NCI-H1694 (cell line): ENCODE data around the gene PROKR2.

Experiments used
- DNase-seq: peaks from one replicate; lab custom pipeline; 2025; lab: John Stamatoyannopoulos, UW

PROKR2 gene

DNA sequence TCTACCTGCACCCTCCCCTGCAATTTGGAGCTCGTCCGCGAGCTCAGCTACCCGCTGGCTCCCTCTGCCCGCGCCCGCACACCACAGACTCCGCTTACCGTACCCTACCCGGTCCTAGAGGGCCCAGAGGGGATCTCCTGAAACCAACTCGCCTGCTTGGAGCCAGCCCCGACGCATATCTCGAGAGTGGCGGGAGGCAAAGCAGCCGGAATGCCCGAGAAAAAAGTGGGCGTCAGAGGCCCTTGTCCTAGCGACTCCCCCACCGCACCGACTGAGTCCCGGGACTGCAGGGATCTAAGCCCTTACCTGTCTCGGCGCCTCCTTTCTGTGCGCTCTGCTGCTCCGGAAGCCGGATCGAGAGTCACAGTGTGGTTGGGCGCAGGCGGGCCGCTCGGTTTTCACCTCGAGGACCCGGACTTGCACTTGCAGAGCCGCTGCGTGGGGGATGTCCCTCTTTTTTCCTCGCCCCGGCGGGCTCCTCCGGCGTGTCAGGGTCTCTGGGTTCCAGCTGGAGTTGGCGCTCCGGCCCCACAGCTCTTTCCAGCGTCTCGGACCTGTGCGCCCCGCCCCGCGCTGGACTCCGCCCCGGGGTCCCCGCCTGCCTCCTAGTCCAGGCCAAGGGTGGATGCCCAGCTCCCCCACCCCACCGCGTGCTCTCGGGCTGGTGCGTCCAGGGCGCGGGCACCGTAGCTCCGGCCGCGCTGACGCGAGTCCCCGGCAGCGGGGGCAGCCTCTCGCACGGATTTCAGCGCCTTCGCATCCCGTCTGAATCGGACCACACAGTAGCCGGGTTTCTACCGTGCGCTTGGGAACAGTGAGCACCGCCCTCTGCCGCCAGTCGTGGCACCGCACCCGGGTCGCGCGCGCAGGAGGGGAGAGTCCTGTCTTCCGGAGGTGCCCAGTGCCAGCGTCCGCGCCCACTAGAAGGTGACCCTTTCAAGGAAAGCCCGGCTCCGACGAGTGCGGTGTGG lies at the start of gene PROKR2:
TSS of gene PROKR2 (minus strand) at position 767 of the 971 bp plus-strand sequence. CDS start 2,585 bp downstream, outside the sequence.
- DNase-seq = no peak

DNA sequence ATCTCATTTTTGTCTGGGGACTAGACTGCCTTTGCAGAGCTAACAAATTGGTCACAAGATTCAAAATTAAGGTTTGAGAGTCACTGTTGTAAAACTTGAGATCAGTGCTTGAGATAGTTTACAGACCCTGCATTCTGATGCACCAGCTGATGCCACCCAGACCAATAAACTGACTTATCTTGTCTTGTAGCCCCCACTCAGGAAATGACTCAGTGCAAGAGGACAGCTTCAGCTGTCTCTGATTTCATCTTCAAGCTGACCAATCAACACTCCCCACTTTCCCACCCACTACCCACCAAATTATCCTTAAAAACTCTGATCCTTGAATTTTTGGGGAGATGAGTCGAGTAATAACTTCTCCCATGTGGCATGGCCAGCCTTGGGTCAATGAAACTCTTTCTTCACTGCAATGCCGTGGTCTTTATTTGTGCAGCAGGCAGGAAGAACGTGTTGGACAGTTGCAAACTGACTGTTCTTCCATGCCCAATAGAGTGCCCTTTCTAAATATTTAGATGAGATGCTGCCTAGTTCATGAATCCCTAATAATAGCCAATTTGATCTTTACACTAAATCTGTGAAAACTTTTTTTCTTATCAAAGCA lies 48.3 kb upstream of the PROKR2 start:
- no peak for DNase-seq

DNA sequence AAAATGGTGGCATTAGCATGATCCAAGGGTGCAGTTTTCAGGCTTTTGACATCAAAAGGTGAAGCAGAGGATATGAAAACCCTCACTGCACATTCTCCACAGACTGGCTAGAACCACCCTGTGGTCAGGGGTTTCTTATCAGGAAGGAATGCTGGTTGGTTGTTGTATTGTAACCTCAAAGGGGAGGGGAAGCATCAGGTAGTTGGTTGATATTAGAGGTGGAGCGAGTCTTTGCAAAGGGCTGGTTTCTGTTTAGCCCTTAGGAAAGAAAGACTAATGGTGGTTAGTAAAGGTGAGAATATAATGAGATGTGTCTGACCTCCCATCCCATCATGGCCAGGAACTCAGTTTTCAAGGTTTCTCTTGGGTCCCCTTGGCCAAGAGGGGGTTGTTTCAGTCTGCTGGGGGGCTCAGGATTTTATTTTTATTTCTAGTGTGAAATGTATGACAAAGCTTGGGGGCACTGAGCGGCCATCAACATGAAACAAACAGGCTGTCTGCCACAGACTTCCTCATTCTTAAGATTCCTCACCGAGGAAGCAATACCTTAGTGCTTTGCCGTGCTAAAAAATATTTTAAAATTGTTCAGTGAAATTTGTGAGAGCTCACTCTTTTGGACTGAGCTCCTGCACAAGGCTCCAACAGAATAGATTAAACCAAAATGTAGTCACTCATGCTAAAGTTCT lies 47.5 kb upstream of the PROKR2 start:
- DNase-seq = no peak

DNA sequence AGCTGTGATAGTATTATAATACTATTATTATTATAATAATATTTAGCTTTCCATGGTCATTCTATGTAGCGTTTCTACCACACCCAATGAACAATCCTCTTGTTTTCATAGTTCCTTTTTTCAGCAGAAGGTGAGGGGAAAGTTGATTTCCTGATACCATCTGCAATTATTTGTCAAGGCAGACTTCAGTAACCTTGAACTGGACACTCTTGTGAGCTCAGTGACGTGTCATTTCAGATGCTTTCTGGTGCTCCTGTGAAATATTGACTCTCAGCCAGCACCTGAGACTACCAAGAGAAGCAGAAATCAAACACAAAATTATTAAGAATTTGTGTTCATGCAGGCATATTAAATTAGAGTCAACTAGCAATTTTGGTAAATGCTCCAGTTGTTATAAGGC lies 46.0 kb upstream of the PROKR2 start:
- no peak for DNase-seq

DNA sequence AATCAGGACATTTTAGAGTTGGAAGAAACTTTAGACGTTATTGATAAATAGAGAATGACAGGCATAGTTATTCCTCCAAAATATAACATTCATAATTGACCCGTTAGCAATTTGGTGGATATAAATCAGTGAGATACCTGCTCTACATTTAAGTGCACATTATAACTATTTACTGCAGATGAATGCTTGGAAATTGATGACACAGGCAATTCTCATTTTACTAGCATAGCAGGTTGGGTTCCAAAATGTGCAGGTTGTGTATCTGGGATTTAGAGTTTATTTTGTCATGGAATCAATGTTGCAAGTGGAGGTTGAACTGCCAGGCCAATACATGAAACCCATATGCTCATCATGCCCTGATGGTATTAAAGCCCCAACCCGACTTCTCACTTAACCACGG lies 44.4 kb upstream of the PROKR2 start:
- DNase-seq = no peak

DNA sequence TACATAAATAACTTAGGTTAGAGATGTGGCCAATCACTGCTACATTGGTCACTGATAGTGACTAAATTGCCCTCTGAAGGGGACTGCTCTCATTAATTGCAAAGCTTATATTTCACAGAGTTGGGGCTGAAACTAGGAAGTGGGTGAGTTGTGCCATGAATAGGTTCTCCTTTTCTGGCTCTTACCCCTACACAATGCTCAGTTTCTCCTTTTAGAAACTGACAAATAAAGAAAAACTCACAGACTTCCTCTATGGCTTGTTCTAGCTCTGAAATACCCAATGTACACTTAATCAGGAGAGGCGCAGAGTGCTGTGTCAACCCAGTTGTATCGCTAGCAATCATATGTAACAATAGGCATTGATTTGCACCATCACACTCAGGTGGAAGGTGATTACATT lies 41.2 kb upstream of the PROKR2 start:
- DNase-seq = no peak

DNA sequence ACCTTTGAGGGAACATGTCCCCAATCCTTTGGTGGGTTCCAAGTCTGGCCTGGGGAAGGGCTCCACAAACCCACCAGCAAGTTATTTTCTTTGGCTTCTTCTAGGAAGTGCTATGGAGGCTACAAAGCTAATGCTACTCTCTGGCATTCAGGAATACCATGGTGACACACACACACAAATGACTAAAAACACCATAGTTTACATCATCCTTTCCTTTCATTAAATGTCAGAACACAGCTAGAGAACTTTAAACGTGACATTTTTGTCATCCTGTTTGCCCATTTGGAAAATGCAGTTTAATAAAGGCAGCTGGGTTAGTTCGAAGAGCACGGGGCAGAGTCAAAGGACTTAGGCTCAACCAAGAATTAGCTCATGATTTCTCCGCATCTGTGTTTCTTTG lies 40.2 kb upstream of the PROKR2 start:
- DNase-seq = no peak

DNA sequence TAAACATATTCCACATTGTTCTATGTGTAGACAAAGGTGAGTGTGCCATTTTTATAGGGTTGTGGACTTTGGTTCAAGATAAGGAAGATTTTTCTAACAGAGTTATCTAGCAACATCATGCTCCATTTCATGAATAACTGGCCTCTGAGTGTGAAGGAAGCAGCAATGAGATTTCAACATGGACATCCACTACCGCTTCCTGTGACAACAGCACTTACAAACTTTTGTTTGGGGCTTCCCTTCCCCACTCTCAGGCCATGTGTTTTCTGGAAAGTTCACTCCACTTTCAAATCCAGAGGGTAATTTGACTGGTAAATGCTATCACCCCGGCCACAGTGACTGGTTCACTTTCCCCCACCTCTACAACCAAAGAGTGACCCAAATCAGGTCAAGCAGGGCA lies 38.1 kb upstream of the PROKR2 start:
- DNase-seq = no peak

DNA sequence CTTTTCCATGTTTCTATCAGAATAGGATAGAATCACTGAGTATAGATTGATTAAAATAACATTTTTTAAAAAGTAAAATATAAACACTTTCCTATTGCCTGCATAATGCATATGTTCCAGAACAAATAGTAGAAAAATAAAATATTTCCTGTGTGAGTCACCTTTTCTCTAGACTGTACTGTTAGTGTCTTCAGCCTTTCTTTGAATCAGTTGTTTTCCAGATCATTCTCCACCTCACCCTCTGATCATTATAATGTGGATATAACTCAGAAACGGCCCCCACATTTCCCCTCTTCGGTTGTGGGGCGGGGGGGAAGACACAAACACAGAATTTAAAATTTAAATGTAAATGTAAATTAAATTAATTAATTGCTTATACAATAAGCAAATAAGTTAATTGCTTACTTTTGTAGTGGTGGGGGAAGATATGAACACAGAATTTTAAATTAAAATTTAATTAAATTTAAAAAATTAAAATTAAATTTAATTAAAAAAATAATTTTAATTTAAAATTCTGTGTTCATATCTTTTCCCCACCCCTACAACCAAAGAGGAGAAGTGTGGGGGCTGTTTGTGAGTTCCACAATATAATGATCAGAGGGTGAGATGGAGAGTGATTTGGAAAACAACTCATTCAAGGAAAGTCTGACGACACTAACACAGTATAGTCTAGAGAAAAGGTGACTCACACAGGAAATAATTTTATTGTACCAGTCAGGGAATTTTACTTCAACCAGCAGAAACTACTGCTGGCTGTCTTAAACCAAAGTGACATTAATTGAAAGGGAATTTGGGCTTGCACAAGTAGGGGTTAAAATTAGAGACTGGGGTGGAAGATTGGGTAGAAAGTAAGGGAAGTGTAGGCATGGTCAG lies 37.1 kb upstream of the PROKR2 start:
- no peak for DNase-seq

DNA sequence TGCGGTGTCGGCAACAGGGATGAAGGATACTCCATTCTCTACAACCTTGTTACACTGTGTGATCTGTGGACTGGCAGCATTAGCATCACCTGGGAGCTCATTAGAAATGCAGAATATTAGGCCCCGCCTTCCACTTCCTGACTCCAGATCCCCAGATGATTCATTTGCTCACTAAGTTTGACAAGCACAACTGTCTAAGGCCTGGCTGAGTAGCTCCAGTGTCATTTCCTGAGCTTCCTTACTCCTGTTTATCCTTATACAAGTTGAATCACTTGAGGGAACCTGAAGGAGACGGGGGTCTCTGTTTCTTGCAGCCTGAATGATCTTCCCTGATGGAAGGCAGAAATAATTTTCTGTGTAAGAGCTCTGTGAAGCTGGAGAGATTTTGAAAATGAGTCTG lies 32.7 kb upstream of the PROKR2 start:
- DNase-seq = no peak

DNA sequence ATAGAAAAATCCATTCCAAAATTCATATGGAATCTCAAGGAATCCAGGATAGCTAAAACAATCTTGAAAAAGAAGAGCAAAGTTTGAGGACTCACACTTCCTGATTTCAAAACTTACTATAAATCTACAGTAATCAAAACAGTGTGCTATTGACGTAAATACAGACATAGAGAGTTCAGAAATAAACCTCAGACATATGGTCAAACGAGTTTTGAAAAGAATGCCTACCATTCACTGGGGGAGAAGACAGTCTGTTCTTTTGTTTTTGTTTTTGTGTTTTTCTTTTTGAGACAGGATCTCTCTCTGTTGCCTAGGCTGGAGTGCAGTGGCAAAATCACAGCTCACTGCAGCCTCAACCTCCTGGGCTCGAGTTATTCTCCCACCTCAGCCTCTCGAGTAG lies 25.3 kb upstream of the PROKR2 start:
- DNase-seq = no peak

DNA sequence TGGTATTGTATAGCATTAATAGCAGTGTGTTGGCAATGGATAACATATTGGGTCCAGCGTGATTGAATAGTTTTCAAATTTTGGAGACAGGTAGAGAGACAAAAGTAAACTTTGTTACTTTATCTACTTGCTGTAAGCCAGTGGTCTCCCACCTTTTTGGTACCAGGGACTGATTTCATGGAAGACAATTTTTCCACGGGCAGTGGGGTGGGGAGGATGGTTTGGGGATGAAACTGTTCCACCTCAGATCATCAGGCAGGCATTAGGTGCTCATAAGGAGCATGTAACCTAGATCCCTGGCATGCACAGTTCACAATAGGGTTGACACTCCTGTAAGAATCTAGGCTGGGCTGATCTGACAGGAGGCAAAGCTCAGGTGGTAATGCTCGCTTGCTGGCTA lies 14.6 kb upstream of the PROKR2 start:
- DNase-seq = no peak

DNA sequence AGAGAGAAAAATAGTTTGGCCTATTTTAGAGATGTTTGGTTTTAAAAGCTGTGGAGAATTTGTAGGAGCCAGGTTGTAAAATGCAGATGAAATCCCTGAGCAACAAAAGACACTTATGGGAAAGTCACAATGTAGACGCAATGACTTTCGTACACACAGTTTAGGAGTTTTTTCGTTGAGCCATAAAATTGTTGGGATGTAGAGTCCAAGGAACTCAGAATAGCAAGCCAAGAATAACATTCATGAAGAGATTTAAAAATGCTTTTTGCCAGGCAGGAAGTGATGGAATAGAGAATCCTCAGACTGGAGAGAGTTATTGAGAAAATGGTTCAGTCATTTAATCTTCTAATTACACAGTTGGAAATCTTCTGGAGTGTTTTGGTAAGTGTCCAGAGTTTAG lies 11.5 kb upstream of the PROKR2 start:
- DNase-seq = no peak

DNA sequence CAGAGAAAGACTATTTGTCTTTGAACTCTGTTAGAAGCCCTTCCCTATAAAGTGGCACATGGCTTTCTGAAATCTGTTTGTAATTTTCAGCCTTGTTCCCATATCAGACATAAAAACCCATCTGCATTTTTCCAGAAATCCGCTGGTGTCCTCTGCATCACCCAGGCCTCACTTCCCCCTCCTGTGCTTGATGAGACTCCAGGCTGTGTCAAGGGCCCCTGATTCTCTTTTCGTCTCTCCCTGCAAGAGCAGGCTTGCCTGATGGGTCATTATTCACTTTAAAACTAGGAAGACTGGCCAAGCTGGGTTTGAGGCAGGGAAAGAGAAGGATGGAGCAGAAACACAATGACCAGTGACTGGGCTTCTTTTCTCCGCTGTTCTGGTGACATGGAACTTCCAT lies 10.6 kb upstream of the PROKR2 start:
- no peak for DNase-seq

DNA sequence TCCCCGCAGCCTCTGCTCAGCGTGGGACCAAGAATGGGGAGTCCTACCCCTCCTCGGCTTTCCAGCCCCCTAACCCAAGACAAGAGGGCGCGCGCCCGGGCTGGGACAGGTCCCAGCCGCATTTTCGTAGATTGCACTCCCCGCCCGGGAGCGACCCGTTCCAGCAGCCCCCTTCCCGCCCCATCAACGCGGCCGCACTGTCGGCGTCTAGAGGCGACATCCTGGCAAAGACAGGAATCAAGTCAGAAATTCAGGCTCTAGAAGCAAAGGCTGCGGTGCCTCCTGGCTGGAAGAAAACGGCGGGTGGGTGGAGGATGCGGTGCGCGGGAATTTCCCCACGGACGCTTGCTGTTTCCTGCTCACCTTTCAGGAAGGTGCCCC lies 957 bp downstream of the PROKR2 start:
- no peak for DNase-seq

DNA sequence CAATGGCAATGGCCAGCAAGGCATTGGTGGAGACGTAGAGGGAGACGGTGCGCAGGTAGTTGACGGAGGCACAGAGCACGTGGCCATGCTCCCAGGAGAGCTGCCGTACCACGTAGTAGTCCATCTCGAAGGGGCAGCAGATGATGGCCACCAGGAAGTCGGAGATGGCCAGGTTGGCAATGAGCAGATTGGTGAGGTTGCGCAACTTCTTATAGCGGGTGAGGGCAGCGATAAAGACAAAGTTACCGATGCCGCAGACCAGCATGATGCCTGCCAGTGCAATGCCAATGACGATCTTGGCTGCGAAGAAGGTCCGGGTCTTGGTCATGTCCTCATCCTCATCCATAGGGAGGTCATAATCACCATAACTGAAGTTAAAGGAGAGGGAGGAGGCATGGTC lies 2.8 kb downstream of the PROKR2 start:
- DNase-seq = no peak

DNA sequence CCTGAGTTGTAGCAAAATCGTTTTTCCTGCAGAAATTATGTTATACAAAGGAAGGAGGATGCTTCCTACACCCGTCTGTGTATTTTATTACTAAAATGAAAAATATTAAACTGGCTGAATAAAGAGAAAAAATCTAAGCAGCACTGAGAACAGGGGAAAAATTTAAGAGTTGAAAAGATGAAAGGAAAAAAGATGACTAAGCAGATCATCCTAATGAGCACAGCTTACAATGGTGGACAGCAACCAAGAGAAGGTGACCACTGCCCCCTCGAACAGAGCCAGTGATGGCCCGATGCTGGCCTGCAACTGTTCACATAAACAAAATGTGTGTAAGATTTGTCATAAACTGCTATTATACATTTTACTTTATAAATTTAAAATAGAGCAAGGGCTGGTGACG lies 4.2 kb downstream of the PROKR2 start:
- DNase-seq = no peak

DNA sequence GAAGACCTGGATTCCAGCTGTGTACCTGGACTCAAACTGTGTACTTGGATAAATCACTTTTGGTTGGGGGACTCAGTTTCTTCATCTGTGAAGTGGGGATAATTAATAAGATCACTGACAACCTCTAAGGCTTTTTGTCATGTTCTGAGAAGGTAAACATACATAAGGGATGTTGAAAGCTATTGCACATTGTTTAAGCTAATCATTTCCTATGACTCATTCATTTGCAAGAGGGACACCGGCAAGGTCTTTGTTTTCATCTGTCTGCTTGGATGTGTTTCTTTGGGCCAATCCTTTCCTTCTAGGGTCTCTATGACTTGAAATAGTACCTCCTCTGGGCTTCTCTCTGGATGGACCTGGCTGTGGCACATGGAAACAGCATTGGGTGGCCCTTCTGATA lies 6.8 kb downstream of the PROKR2 start:
- no peak for DNase-seq

DNA sequence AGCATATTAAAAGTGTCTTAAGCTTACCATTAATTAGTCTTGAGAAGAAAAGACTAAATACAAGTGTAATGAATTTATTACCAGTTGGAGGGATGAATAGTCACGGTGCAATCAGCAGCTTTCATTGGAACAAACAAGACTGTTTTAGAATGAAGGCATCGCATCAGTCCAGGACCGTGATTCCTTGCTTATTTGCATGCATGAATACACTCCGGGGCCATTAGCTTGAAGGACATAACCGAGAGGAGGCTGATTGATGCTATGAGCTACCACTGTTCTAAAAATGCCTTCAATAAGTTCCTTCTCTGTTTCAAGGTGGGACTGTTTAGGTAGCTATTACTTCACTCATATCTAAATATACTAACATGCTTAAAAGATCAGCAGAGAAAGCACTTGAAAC lies 17.9 kb downstream of the PROKR2 start:
- DNase-seq = no peak

DNA sequence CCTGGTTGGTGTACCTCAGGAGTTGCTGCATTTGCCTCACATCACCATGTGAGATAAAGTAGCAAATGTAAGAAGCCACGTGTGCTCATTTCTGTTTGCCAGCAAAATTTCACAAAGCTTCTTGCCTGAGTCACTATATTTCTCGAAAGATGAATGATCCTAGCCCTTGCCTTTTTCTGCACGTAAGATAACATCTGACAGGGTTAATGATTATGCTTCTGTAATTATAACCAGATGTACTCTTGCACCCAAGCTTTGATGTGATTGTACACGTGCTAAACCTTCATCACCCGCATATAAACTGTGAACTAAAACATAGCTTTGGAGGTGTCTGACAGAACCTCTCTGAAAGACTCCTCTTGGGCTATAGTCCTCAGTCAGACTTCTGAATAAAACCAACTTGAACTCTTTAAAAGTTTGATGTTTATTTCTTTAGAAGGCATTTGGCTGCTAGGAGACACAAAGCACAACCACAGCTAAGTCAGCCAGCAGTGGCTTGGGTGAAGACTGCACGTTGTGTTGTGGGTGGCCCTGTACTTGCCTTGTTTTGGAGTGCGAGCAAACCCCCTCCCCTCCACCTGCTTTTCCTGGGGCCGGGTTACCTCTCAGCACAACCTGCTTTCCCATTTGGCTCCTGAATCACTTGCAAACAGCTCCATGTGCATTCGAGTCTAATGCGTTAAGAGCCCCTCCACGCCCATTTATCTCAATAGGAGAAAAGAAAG lies 19.3 kb downstream of the PROKR2 start:
- no peak for DNase-seq

DNA sequence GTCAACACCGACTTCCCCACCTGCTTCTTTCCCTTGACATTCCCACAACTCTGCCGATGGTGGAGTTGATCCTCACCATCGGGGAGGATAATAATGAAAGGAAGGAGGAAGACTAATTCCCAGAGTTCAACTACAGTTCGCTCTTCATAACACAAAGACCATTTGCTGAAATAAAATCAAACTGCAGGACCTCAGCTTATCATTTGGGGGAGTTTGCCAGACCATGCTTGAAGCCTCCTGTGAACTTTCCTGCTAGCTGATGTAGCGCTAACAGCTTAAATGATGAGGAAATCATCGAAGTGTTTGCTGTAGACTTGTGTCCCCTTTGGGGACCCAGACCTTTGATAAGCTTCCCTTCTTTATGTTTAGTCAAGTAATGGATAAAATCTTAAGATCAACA lies 26.2 kb downstream of the PROKR2 start:
- DNase-seq = no peak
